K562 (cell line): ENCODE data around the gene ECE2. TPM values are rescaled to one million over a fixed set of nuclear protein-coding genes. Genes with fewer than 3 reads are reported as not detected.

Experiments used
- ATAC-seq: fragments of 200-7000 bp; cut with Tn5 transposase; 3 replicates; pipeline ENCODE4 v1.9.1; 2020; ENCODE audit warnings: moderate library complexity
- BruUV-seq: library from RNA; stranded (reverse); fragments of 400-500 nt; replicated peaks from 2 replicates; lab custom pipeline; 2021; lab: Mats Ljungman, UMichigan
- CTCF ChIA-PET: fragments of 300-600 bp; formaldehyde crosslinking; extraction: SDS; loops from one replicate; lab custom pipeline; 2021; ENCODE audit warnings: low intra/inter-chr PET ratio; lab: Yijun Ruan, JAX
- POLR2A ChIA-PET: fragments of 300-600, 350-650 bp; sonication (Branson Sonifier 250); formaldehyde crosslinking; extraction: SDS; loops from one replicate; lab custom pipeline; 2021; ENCODE audit warnings: antibody characterized with exemption, inconsistent platforms; lab: Yijun Ruan, JAX
- DNase-seq, 4 experiments: peaks; one replicate each; pipeline versions ENCODE4 v3.0.0 to v3.0.0-alpha.2; 2011 to 2018; ENCODE audit warnings: low spot score in 3 of 4, mixed read lengths in 3 of 4; ENCODE audit errors: extremely low read depth in 1 of 4
- FAIRE-seq: peaks from 2 replicates; lab custom pipeline; 2011; peaks lifted over from hg19 to GRCh38; lab: Jason Lieb, UNC
- H2AFZ ChIP-seq: 2 replicates; pipeline ENCODE4 v1.6.0; 2011; ENCODE audit warnings: low read depth, low read length, control low read depth, inconsistent platforms
- H3K27ac ChIP-seq: fragments of 200-600 bp; 3 replicates; pipeline ENCODE4 v1.8.0; 2011; ENCODE audit warnings: low read depth, mild to moderate bottlenecking, control low read depth, inconsistent platforms, low read length, moderate library complexity, mixed read lengths; ENCODE audit errors: extremely low read depth
- H3K27me3 ChIP-seq, 2 experiments: fragments of 300-600 bp in 1 of 2; 2 replicates in 1 of 2; 3 replicates in 1 of 2; pipeline versions ENCODE4 v1.6.0 to v1.8.0; 2011; ENCODE audit warnings: inconsistent platforms in 2 of 2, low read length in 2 of 2, mild to moderate bottlenecking in 1 of 2, mixed read lengths in 1 of 2, moderate library complexity in 1 of 2; ENCODE audit not compliant: control insufficient read depth in 2 of 2, insufficient read depth in 2 of 2
- H3K36me3 ChIP-seq: fragments of 300-600 bp; 3 replicates; pipeline ENCODE4 v1.8.0; 2011; ENCODE audit warnings: mild to moderate bottlenecking, low read length, inconsistent platforms; ENCODE audit not compliant: control insufficient read depth, insufficient read depth
- H3K4me1 ChIP-seq, 2 experiments: fragments of 200-600 bp in 1 of 2; replicated peaks in 1 of 2; 2 replicates in 1 of 2; 3 replicates in 1 of 2; pipeline versions ENCODE4 v1.5.1 to v1.8.0; 2011; ENCODE audit warnings: inconsistent platforms in 2 of 2, low read length in 2 of 2, mild to moderate bottlenecking in 1 of 2, mixed read lengths in 1 of 2, moderate library complexity in 1 of 2; ENCODE audit not compliant: control insufficient read depth in 2 of 2, insufficient read depth in 2 of 2
- H3K4me2 ChIP-seq: 2 replicates; pipeline ENCODE4 v1.6.1; 2011; ENCODE audit warnings: low read length, control low read depth, inconsistent platforms, mixed read lengths; ENCODE audit not compliant: insufficient read depth
- H3K4me3 ChIP-seq: fragments of 200-600 bp; sonication (generic), shearing (Covaris generic); 2 replicates; pipeline ENCODE4 v1.5.1; 2016; ENCODE audit warnings: control low read depth, inconsistent platforms
- H3K79me2 ChIP-seq: fragments of 200-600 bp; 3 replicates; pipeline ENCODE4 v1.8.0; 2011; ENCODE audit warnings: low read length, inconsistent platforms; ENCODE audit not compliant: control insufficient read depth, insufficient read depth
- H3K9ac ChIP-seq, 2 experiments: 2 replicates each; pipeline versions ENCODE4 v1.6.0 to v1.6.1; 2011; ENCODE audit warnings: low read depth in 2 of 2, low read length in 2 of 2, control low read depth in 1 of 2, inconsistent platforms in 1 of 2, mild to moderate bottlenecking in 1 of 2, mixed read lengths in 1 of 2; ENCODE audit not compliant: insufficient read depth in 1 of 2
- H3K9me1 ChIP-seq: one replicate; pipeline ENCODE4 v1.6.0; 2011; ENCODE audit warnings: inconsistent platforms, mild to moderate bottlenecking, low read length, moderate library complexity; ENCODE audit not compliant: control insufficient read depth, insufficient read depth
- H3K9me3 ChIP-seq: replicated peaks from 2 replicates; pipeline ENCODE4 v1.5.1; 2011; ENCODE audit warnings: low read depth, low read length, inconsistent platforms; ENCODE audit not compliant: control insufficient read depth, insufficient read depth
- H4K20me1 ChIP-seq: replicated peaks from 2 replicates; pipeline ENCODE4 v1.6.1; 2011; ENCODE audit warnings: low read length, inconsistent platforms, mixed read lengths; ENCODE audit not compliant: control insufficient read depth, insufficient read depth
- HDAC2 ChIP-seq: fragments of 450-650 bp; IDR thresholded peaks from 2 replicates; pipeline ENCODE4 v1.6.1; 2016; ENCODE audit warnings: mild to moderate bottlenecking
- MYC ChIP-seq, 2 experiments: fragments of 250-450 bp in 1 of 2; sonication (Bioruptor Pico) in 1 of 2; IDR thresholded peaks; 2 replicates each; pipeline versions ENCODE4 v1.5.1 to v1.6.1; 2012 to 2021; ENCODE audit warnings: low read depth in 2 of 2, borderline replicate concordance in 1 of 2, improper control_type of control experiment in 1 of 2, low read length in 1 of 2, mild to moderate bottlenecking in 1 of 2, moderate library complexity in 1 of 2
- PCBP1 ChIP-seq: fragments of 200-400 bp; formaldehyde crosslinking; IDR thresholded peaks from 2 replicates; pipeline ENCODE4 v1.6.1; 2018; ENCODE audit warnings: mild to moderate bottlenecking, low read depth, low read length; ENCODE audit not compliant: poor library complexity, severe bottlenecking
- PYGO2 ChIP-seq: fragments of 450-650 bp; IDR thresholded peaks from 2 replicates; pipeline ENCODE4 v1.6.1; 2016; ENCODE audit warnings: mild to moderate bottlenecking, missing genetic modification characterization, moderate library complexity, missing compliant biosample characterization
- RAD21 ChIP-seq, 2 experiments: fragments of 250-450 bp in 1 of 2; fragments of 450-650 bp in 1 of 2; sonication (Bioruptor Pico) in 1 of 2; formaldehyde crosslinking in 1 of 2; IDR thresholded peaks in 1 of 2; conservative IDR thresholded peaks in 1 of 2; 2 replicates each; pipeline versions ENCODE4 v1.4.0 to v1.8.0; 2020 to 2022; ENCODE audit warnings: mild to moderate bottlenecking in 2 of 2, moderate library complexity in 1 of 2
- RAD51 ChIP-seq: fragments of 450-650 bp; IDR thresholded peaks from 2 replicates; pipeline ENCODE4 v1.7.1; 2016; ENCODE audit warnings: low read depth, mild to moderate bottlenecking, borderline replicate concordance
- RFX1 ChIP-seq: fragments of 450-650 bp; IDR thresholded peaks from 2 replicates; pipeline ENCODE4 v1.6.1; 2016; ENCODE audit warnings: mild to moderate bottlenecking, moderate library complexity
- STAG1 ChIP-seq: sonication (generic); formaldehyde crosslinking; IDR thresholded peaks from 2 replicates; pipeline ENCODE4 v1.5.0; 2020; ENCODE audit warnings: missing genetic modification reagents, borderline replicate concordance
- TARDBP ChIP-seq: fragments of 450-650 bp; IDR thresholded peaks from 2 replicates; pipeline ENCODE4 v1.6.1; 2016
- ZBTB8A ChIP-seq: fragments of 450-650 bp; IDR thresholded peaks from 2 replicates; pipeline ENCODE4 v1.6.1; 2018; ENCODE audit warnings: mild to moderate bottlenecking, moderate library complexity; ENCODE audit not compliant: partially characterized antibody
- WGBS: fragments of 100-300 bp; shearing (Covaris generic); methylation state at CpG from one replicate; pipeline ENCODE4 v1.1.6; 2016; ENCODE audit warnings: low coverage, mixed read lengths; ENCODE audit not compliant: insufficient coverage; ENCODE audit errors: missing lambda C conversion rate; 5-methylcytosine and 5-hydroxymethylcytosine counted together
- in situ Hi-C: fragments of 300-500 bp; cut with MboI; formaldehyde crosslinking; loops from 4 replicates; pipeline ENCODE4 v1.15.0; 2018; ENCODE audit warnings: inconsistent platforms, mixed read lengths
- intact Hi-C: fragments of 100-400 bp; cut with micrococcal nuclease; formaldehyde crosslinking; loops from 2 replicates; pipeline ENCODE4 v1.14.2; 2022
- polyA plus RNA-seq, 8 experiments: library from polyadenylated mRNA; depleted of rRNA in 4 of 8; stranded (reverse) in 5 of 8; unstranded in 3 of 8; fragments of >200 nt; fragmentation: Nextera tagmentation in 2 of 8; fragmentation: Illumina TruSeq in 1 of 8; extraction: Ambion mirVana in 2 of 8; extraction: Trizol in 1 of 8; gene quantifications; 2 replicates each; pipeline versions ENCODE4 v1.2.1 to v1.2.3, GENCODE V29; 2011 to 2014; ENCODE audit warnings: inconsistent platforms in 1 of 8, missing spikeins in 1 of 8
- total RNA-seq, 7 experiments: library from RNA; depleted of rRNA in 6 of 7; stranded (reverse); fragments of >200 nt in 6 of 7; fragmentation: Illumina TruSeq in 2 of 7; extraction: Trizol in 2 of 7; gene quantifications; 2 replicates each; pipeline versions ENCODE4 v1.2.1 to v1.2.3, GENCODE V29; 2011 to 2021; ENCODE audit warnings: low replicate concordance in 1 of 7
- TF ChIP-seq, protein P1 (sequence below): fragments of 450-650 bp; formaldehyde crosslinking; IDR thresholded peaks from 2 replicates; pipeline ENCODE4 v1.4.0; 2020; ENCODE audit warnings: mild to moderate bottlenecking, moderate library complexity
- TF ChIP-seq, protein P2 (sequence below), 2 experiments: fragments of 450-650 bp in 1 of 2; sonication (generic) in 1 of 2; formaldehyde crosslinking in 1 of 2; IDR thresholded peaks in 1 of 2; conservative IDR thresholded peaks in 1 of 2; 2 replicates each; pipeline versions ENCODE4 v1.6.1 to v1.8.1; 2016 to 2023; ENCODE audit warnings: mild to moderate bottlenecking in 2 of 2, moderate library complexity in 2 of 2, inconsistent platforms in 1 of 2, missing genetic modification reagents in 1 of 2
- TF ChIP-seq, protein P3 (sequence below): fragments of 200-800 bp; sonication (Bioruptor generic); IDR thresholded peaks from 2 replicates; pipeline ENCODE4 v1.6.1; 2017; ENCODE audit warnings: missing genetic modification characterization, missing compliant biosample characterization

Gene ECE2
- total and polyA plus RNA-seq, 9 of the 15 experiments (the other 6 are each of a cell fraction or from before 2014, with no cell fraction given): not detected

DNA sequence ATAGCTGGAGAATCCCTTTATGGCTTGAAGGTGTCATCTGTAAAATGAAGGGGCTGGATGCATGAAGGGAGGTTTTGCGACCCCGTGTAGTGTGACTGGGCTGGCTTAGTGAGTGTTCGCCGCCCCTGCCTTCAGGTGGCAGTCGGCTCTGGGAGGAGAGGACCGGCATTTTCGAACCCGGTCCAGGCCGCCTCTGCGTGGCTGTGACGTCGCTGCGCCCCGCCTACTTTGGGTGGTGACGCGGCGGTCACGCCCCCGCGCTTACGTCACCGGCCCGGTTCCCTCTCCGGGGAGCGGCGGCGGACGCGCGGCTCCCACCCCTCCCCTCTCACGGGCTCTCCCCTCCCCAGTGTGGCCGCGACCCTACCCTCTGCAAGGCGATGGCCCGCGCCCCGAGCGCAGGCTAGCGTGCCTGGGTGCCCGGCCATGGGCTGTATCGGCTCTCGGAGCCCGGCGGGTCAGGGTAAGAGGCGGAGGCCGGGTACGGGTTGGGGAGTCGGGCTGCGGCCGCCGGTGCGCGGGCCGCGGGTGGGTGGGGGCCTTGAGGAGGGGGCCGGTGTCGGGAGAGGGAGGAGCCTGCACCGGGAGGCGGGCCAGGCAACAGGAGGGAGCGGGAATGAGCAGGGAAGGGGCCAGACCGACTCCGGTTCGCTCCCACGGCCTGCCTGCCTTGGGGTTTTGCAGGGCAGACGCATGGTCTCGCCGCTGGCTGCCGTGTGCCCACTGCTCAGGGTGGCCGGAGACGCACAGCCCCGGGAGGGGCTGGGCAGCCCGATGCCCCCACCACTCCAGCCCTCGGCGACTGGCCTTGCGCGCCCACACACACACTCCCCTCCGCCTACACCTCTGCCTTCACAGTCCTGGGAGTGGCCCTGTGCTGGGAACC lies 60.1 kb downstream of the ECE2 start:
- Histone ChIP-seq H3K36me3 (peaks cover 47% of the 10 kb centered on the region), H3K4me2 (peak overlapping the region; percentile 80), H3K27ac (peak overlapping the region; percentile 83), H3K4me1 (peaks cover 51 to 62% of the 10 kb centered on the region in 2 experiments), H3K27me3 (no peaks in the 10 kb centered on the region), H3K9me3 (no peaks in the 10 kb centered on the region), H3K9ac (peak overlapping the region; percentile 70 to 98), H3K9me1 (peaks cover 11% of the 10 kb centered on the region), H4K20me1 (peaks cover 24% of the 10 kb centered on the region), H3K79me2 (peaks cover 16% of the 10 kb centered on the region), H2AFZ (peak overlapping the region; percentile 78), H3K4me3 (peak overlapping the region; percentile 62)
- under 1% methylated on average over 26 of the region's 77 CpGs for WGBS
- ATAC-seq (peak; percentile 79), DNase-seq (peak; percentile 91 to 92 (median 92)), FAIRE-seq (peak; percentile 68)
- POLR2A ChIA-PET: interaction anchor here (0.6 to 1.9 kb wide), 7 partner anchors 9 to 24 kb away, joined by 3 to 8 read pairs (median 3); no protein-coding TSS in a partner anchor
- in situ Hi-C loops: no loop called here
- intact Hi-C loops: no loop called here
- no TSS peak for BruUV-seq
- CTCF ChIA-PET: no interaction called here
- no peak for TF ChIP-seq STAG1 (CRISPR knock-in tag)
- TF ChIP-seq, protein P1, sequence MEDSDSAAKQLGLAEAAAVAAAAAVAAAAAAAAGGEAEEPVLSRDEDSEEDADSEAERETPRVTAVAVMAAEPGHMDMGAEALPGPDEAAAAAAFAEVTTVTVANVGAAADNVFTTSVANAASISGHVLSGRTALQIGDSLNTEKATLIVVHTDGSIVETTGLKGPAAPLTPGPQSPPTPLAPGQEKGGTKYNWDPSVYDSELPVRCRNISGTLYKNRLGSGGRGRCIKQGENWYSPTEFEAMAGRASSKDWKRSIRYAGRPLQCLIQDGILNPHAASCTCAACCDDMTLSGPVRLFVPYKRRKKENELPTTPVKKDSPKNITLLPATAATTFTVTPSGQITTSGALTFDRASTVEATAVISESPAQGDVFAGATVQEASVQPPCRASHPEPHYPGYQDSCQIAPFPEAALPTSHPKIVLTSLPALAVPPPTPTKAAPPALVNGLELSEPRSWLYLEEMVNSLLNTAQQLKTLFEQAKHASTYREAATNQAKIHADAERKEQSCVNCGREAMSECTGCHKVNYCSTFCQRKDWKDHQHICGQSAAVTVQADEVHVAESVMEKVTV (CRISPR knock-in tag): no peak
- no peak for TF ChIP-seq HDAC2
- TF ChIP-seq TARDBP: 0 out of 2 replicates have a peak, but pooled peaks have one; percentile 49
- TF ChIP-seq, protein P2, sequence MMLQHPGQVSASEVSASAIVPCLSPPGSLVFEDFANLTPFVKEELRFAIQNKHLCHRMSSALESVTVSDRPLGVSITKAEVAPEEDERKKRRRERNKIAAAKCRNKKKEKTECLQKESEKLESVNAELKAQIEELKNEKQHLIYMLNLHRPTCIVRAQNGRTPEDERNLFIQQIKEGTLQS (IDR thresholded peaks at IDR 0.05): peak; percentile 95
- TF ChIP-seq, protein P2 (CRISPR knock-in tag; conservative IDR thresholded peaks at IDR 0.05): peak; percentile 82
- 0 out of 4 replicates have a peak, but pooled peaks of 1 of the 2 experiments have one; percentile 7 for TF ChIP-seq RAD21 (CRISPR knock-in tag; conservative IDR thresholded peaks at IDR 0.05 in 1 of 2, IDR thresholded peaks at IDR 0.05 in 1 of 2)
- TF ChIP-seq RAD51: peak; percentile 47; the same call in 1 of the 2 replicates
- no peak for TF ChIP-seq RFX1
- TF ChIP-seq PYGO2: no peak
- no peak for TF ChIP-seq ZBTB8A
- TF ChIP-seq PCBP1: peak; percentile 66
- TF ChIP-seq MYC (IDR thresholded peaks at IDR 0.05; ENCODE audit: low read depth, low read length): no peak; the same call in 1 of the 2 replicates
- peak; percentile 51; the same call in 1 of the 2 replicates for TF ChIP-seq MYC (CRISPR knock-in tag; IDR thresholded peaks at IDR 0.05; ENCODE audit: borderline replicate concordance, low read depth)
- TF ChIP-seq, protein P3, sequence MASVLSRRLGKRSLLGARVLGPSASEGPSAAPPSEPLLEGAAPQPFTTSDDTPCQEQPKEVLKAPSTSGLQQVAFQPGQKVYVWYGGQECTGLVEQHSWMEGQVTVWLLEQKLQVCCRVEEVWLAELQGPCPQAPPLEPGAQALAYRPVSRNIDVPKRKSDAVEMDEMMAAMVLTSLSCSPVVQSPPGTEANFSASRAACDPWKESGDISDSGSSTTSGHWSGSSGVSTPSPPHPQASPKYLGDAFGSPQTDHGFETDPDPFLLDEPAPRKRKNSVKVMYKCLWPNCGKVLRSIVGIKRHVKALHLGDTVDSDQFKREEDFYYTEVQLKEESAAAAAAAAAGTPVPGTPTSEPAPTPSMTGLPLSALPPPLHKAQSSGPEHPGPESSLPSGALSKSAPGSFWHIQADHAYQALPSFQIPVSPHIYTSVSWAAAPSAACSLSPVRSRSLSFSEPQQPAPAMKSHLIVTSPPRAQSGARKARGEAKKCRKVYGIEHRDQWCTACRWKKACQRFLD (CRISPR knock-in tag): no peak
